ENCODE measurements around the gene SDK1.
"Not testable (repeated sequence)": the region's sequence is repeated elsewhere in the genome, so short reads cannot be mapped to it uniquely, and the experiment has no call there.

Gene SDK1

GRCh38 chr7:4068286-4068685 lies 767.2 kb downstream of the SDK1 start:
- DNase-seq: no peak

- no peak for DNase-seq
These were observed 768.4 kb downstream of the SDK1 start for GRCh38 chr7:4069268-4070095.

GRCh38 chr7:4070214-4070613 lies 769.2 kb downstream of the SDK1 start:
- DNase-seq: no peak

- DNase-seq: no peak
These were observed 770.5 kb downstream of the SDK1 start for GRCh38 chr7:4071370-4072058.

GRCh38 chr7:4072161-4072925 lies 771.3 kb downstream of the SDK1 start:
- DNase-seq: no peak

- no peak for DNase-seq
These were observed 772.0 kb downstream of the SDK1 start for GRCh38 chr7:4073052-4073451.

GRCh38 chr7:4073750-4074149 lies 772.7 kb downstream of the SDK1 start:
- no peak for DNase-seq

GRCh38 chr7:4074407-4074806 lies 773.4 kb downstream of the SDK1 start:
- DNase-seq: no peak

GRCh38 chr7:4074994-4075393 lies 773.9 kb downstream of the SDK1 start:
- DNase-seq: no peak

GRCh38 chr7:4076701-4077294 lies 775.7 kb downstream of the SDK1 start:
- DNase-seq: no peak

GRCh38 chr7:4077980-4078379 lies 776.9 kb downstream of the SDK1 start:
- DNase-seq: no peak

- DNase-seq: no peak
These were observed 777.5 kb downstream of the SDK1 start for GRCh38 chr7:4078580-4078979.

GRCh38 chr7:4079366-4079765 lies 778.3 kb downstream of the SDK1 start:
- no peak for DNase-seq

- DNase-seq: no peak
These were observed 778.9 kb downstream of the SDK1 start for GRCh38 chr7:4079956-4080355.

GRCh38 chr7:4080954-4081353 lies 779.9 kb downstream of the SDK1 start:
- DNase-seq: no peak

- DNase-seq: no peak
These were observed 782.5 kb downstream of the SDK1 start for GRCh38 chr7:4083513-4083912.

GRCh38 chr7:4084271-4084670 lies 783.2 kb downstream of the SDK1 start:
- no peak for DNase-seq

GRCh38 chr7:4085937-4086691 lies 785.1 kb downstream of the SDK1 start:
- DNase-seq: no peak

- no peak for DNase-seq
These were observed 785.7 kb downstream of the SDK1 start for GRCh38 chr7:4086723-4087122.

- DNase-seq: no peak
These were observed 790.7 kb downstream of the SDK1 start for GRCh38 chr7:4091767-4092166.

- DNase-seq: peak; percentile 57
These were observed 792.0 kb downstream of the SDK1 start for GRCh38 chr7:4093035-4093434.

GRCh38 chr7:4093483-4093882 lies 792.4 kb downstream of the SDK1 start:
- no peak for DNase-seq

GRCh38 chr7:4094158-4094557 lies 793.1 kb downstream of the SDK1 start:
- not testable (repeated sequence) for DNase-seq

Data from NCI-H526 treated with DMSO at 0.1 percent for 48 hours (cell line).